ENCODE results near the gene MAP2. TPM values are rescaled to one million over a fixed set of nuclear protein-coding genes. Genes with fewer than 3 reads are reported as not detected.
"Not testable (repeated sequence)": the region's sequence is repeated elsewhere in the genome, so short reads cannot be mapped to it uniquely, and the experiment has no call there.

MAP2 gene
- total RNA-seq, 3 donors from 2014 or later: 8.2 to 18.6 (median 11.5) TPM

- Histone ChIP-seq H3K27ac (no peak overlapping the region), H3K4me1 (no peaks in the 10 kb centered on the region), H3K27me3 (no peaks in the 10 kb centered on the region), H3K36me3 (no peaks in the 10 kb centered on the region), H3K4me3 (no peak overlapping the region), H3K9me3 (no peaks in the 10 kb centered on the region)
- no peak for DNase-seq (ENCODE audit: low spot score in 2 of 2)
- intact Hi-C loops (cut with DNase I; ENCODE audit: low total_unique reads): no loop called here
- no peak for TF ChIP-seq POLR2AphosphoS5 (IDR thresholded peaks at IDR 0.05)
- no peak for TF ChIP-seq CTCF (IDR thresholded peaks at IDR 0.05)
- no peak for TF ChIP-seq POLR2A (IDR thresholded peaks at IDR 0.05)
Observed at GRCh38 chr2:209473930-209474419, 50.1 kb downstream of the MAP2 start.

- no peak for TF ChIP-seq POLR2A (IDR thresholded peaks at IDR 0.05)
- no peak for TF ChIP-seq POLR2AphosphoS5 (IDR thresholded peaks at IDR 0.05)
- TF ChIP-seq CTCF (IDR thresholded peaks at IDR 0.05): no peak
- no peak for DNase-seq (ENCODE audit: low spot score in 2 of 2)
- Histone ChIP-seq H3K27ac (no peak overlapping the region), H3K36me3 (no peaks in the 10 kb centered on the region), H3K4me1 (no peaks in the 10 kb centered on the region), H3K9me3 (no peaks in the 10 kb centered on the region), H3K4me3 (no peak overlapping the region), H3K27me3 (no peaks in the 10 kb centered on the region)
- intact Hi-C loops (cut with DNase I; ENCODE audit: low total_unique reads): no loop called here
Observed at GRCh38 chr2:209474960-209475359, 51.1 kb downstream of the MAP2 start.

- no peak for DNase-seq (ENCODE audit: low spot score in 2 of 2)
- Histone ChIP-seq H3K4me1 (no peaks in the 10 kb centered on the region), H3K9me3 (no peaks in the 10 kb centered on the region), H3K36me3 (no peaks in the 10 kb centered on the region), H3K27me3 (no peaks in the 10 kb centered on the region), H3K4me3 (no peak overlapping the region), H3K27ac (no peak overlapping the region)
- TF ChIP-seq POLR2AphosphoS5 (IDR thresholded peaks at IDR 0.05): no peak
- intact Hi-C loops (cut with DNase I; ENCODE audit: low total_unique reads): no loop called here
Observed at GRCh38 chr2:209476367-209477208, 52.7 kb downstream of the MAP2 start.

GRCh38 chr2:209492296-209492695 lies 68.4 kb downstream of the MAP2 start:
- H3K4me1 ChIP-seq; H3K9me3 ChIP-seq; H3K36me3 ChIP-seq; DNase-seq (ENCODE audit: low spot score in 2 of 2); H3K27ac ChIP-seq; intact Hi-C loops (cut with DNase I; ENCODE audit: low total_unique reads); H3K4me3 ChIP-seq; H3K27me3 ChIP-seq: not testable (repeated sequence)

GRCh38 chr2:209495068-209495620 lies 71.3 kb downstream of the MAP2 start:
- intact Hi-C loops (cut with DNase I; ENCODE audit: low total_unique reads); DNase-seq (ENCODE audit: low spot score in 2 of 2): not testable (repeated sequence)

GRCh38 chr2:209495855-209496585 lies 72.2 kb downstream of the MAP2 start:
- H3K4me3 ChIP-seq: no peak overlapping the region
- no peaks in the 10 kb centered on the region for H3K36me3 ChIP-seq
- H3K27me3 ChIP-seq: no peaks in the 10 kb centered on the region
- no peaks in the 10 kb centered on the region for H3K4me1 ChIP-seq
- intact Hi-C loops (cut with DNase I; ENCODE audit: low total_unique reads): no loop called here
- H3K9me3 ChIP-seq: peaks cover 6 to 7% of the 10 kb centered on the region in 2 donors
- no peak for TF ChIP-seq POLR2A (IDR thresholded peaks at IDR 0.05)
- peak in 1 of 3 donors; percentile 16 for TF ChIP-seq POLR2AphosphoS5 (IDR thresholded peaks at IDR 0.05)
- H3K27ac ChIP-seq: peak overlapping the region in 1 of 2 donors; percentile 60
- DNase-seq (ENCODE audit: low spot score in 2 of 2): no peak

More at GRCh38 chr2:209495068-209495620, 71.3 kb downstream of the MAP2 start:
- not testable (repeated sequence) for H3K9me3 ChIP-seq, H3K27me3 ChIP-seq, H3K4me1 ChIP-seq, H3K36me3 ChIP-seq, H3K4me3 ChIP-seq
- H3K27ac ChIP-seq: peak overlapping the region; percentile 21 to 60

GRCh38 chr2:209496586-209496982 lies 72.7 kb downstream of the MAP2 start:
- DNase-seq (ENCODE audit: low spot score in 2 of 2): no peak
- Histone ChIP-seq H3K4me3 (no peak overlapping the region), H3K4me1 (no peaks in the 10 kb centered on the region), H3K9me3 (peaks cover 6 to 7% of the 10 kb centered on the region in 2 donors), H3K36me3 (no peaks in the 10 kb centered on the region), H3K27me3 (no peaks in the 10 kb centered on the region), H3K27ac (peak overlapping the region in 1 of 2 donors; percentile 13)
- intact Hi-C loops (cut with DNase I; ENCODE audit: low total_unique reads): no loop called here
- TF ChIP-seq POLR2AphosphoS5 (IDR thresholded peaks at IDR 0.05) (no peak), CTCF (IDR thresholded peaks at IDR 0.05) (no peak), POLR2A (IDR thresholded peaks at IDR 0.05) (no peak)
